Activated T-helper 1 cell treated with anti-CD3 and anti-CD28 coated beads, Interleukin-2, amount 50 U/mL, for 16 hours (primary cell): ENCODE measurements around the gene ZNF318.

Source experiments
- DNase-seq, 2 donors: peaks; one replicate each; pipeline ENCODE4 v3.0.0-alpha.2; 2020; ENCODE audit warnings: low read depth in 1 of 2, low spot score in 1 of 2

The ZNF318 gene

GRCh38 chr6:43301081-43301870 is 68.2 kb downstream of the ZNF318 start:
- no peak for DNase-seq

- DNase-seq = no peak
Observed at GRCh38 chr6:43299338-43300293, 69.8 kb downstream of the ZNF318 start.

GRCh38 chr6:43298565-43299337 is 70.7 kb downstream of the ZNF318 start:
- no peak for DNase-seq

- no peak for DNase-seq
Observed at GRCh38 chr6:43297644-43298564, 71.5 kb downstream of the ZNF318 start, which contains the start of gene SLC22A7. Gene SLC22A7 (plus strand): TSS chr6:43298260. CDS start chr6:43298359, 99 bp downstream.

- no peak for DNase-seq
Observed at GRCh38 chr6:43296780-43297497, 72.5 kb downstream of the ZNF318 start.

GRCh38 chr6:43295456-43295855 is 74.0 kb downstream of the ZNF318 start:
- no peak for DNase-seq

- no peak for DNase-seq
Observed at GRCh38 chr6:43294536-43294935, 74.9 kb downstream of the ZNF318 start.

DNA sequence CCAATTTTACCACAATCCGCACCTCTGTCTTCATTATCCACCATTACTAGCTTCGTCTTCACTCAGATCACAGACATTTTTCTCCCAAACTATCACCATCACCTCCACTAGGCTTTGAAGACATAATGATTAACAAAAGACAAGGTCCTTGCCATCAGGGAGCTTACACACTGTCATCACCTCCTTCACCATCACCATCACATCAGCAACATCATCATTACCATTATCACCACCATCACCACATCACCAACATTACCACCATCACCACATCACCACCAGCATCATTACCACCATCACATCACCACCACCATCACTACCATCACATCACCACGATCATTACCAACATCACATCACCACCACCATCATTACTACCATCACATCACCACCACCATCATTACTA is 75.7 kb downstream of the ZNF318 start:
- DNase-seq = no peak

DNA sequence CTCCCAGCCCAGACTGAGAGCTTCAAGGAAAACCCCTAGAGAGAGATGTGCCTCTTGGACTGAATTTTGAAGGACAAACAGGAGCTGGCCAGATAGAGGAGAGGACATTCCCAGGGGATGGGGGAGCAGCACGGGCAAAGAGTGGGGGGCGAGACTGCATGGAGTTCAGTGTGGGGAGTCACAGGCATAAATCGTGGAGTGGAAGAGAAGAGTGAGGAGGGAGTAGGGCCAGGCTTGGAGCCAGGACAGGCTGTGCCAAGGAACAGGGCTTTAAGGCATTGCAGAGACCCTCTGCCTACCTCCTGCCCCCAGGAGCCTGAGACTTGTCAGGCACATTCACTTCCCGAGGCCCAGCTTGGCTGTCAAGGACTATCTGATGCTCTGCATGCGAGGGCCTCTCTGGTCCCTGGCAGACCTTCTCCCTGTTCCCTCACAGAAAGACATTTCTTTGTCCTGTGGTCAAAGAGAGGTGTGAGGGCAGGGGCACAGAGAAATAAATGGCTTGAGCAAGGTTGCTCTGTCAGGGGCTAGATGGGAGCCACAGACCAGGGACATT is 76.6 kb downstream of the ZNF318 start:
- no peak for DNase-seq

GRCh38 chr6:43292341-43292740 is 77.1 kb downstream of the ZNF318 start:
- DNase-seq = no peak

GRCh38 chr6:43291708-43292107 is 77.7 kb downstream of the ZNF318 start:
- no peak for DNase-seq

GRCh38 chr6:43290905-43291355 is 78.5 kb downstream of the ZNF318 start:
- DNase-seq = no peak

GRCh38 chr6:43290339-43290904 is 79.0 kb downstream of the ZNF318 start:
- no peak for DNase-seq

GRCh38 chr6:43287717-43288679 is 81.4 kb downstream of the ZNF318 start:
- DNase-seq = no peak

DNA sequence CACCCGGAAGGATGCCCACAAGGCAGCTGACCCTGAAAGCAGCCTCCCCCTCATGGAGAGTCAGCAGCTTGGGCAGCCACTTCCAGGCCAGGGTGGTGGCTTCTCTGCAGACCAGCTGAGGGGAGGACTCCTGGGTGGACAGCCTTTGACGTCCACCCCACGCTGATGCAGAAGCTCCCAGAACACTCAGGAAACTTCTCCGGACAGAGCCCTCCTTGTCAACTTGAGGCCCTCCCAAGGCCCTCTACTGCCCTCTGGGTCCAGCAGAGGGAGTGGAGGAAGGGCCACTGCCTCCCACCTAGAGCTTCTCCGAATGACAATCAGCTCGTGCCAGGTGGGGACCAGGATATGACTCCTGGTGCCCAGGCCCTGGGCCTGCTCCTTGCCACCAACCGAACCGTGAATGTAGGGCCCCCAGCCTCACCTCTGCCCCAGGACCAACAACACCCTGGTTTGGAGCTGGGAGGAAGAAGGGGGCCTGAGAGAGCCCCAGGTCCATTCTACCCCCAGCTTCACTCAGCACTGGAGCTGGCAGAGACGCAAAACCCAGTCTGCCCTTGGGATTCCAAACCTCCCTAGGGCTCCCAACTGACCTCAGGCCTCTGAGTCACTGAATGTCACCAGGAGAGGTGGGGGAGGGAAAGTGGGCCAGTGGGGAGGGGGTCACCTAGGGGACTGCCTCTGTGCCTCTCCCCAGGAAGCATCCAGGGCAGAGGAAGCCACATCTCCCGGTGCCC is 82.3 kb downstream of the ZNF318 start:
- no peak for DNase-seq

- DNase-seq = no peak
Observed at GRCh38 chr6:43286456-43286979, 82.9 kb downstream of the ZNF318 start.
